Renal cortical epithelial cell (primary cell): Measurements from ENCODE around the gene TMEFF1. TPM values are rescaled to one million over a fixed set of nuclear protein-coding genes. Genes with fewer than 3 reads are reported as not detected.

Experiments
- DNase-seq: peaks from one replicate; pipeline ENCODE4 v3.0.0-alpha.2; 2011; ENCODE audit warnings: low read depth
- total RNA-seq: library from RNA; depleted of rRNA; stranded (reverse); fragments of >200 nt; gene quantifications from 2 replicates; pipeline ENCODE4 v1.2.3, GENCODE V29; 2014

The TMEFF1 gene
- total RNA-seq, 1 donor from 2014 or later = 3.5 TPM

DNA sequence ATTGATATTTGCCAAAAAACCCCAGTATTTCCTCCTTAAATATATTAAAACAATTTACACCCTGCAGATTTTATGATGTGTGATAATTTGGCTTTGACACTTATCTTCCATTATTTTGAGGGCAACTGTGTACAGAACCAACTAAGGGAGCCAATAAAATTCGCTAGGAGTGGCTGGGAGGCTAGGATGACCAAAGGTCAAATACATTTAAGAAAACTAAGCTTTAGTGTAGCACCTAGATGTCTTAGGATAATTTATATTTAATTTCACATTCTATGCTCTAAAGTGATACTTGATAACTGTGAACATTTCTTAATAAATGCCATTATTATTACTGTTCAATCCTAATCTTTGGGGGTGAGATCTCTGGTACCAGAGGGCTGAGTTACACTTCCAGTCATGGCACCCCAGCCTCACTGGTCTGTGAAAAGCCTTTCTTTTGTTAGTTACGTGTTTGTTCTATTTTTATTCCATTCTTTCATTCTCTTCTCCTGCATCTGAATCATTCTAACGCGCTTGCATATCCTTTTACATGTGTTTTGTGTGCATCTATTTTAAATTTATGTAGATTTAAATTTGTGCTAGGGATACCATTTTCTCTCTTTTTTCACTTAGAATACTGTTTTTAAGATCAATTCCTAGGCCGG lies 26.9 kb upstream of the TMEFF1 start:
- no peak for DNase-seq

GRCh38 chr9:100447041-100447440 lies 25.9 kb upstream of the TMEFF1 start:
- DNase-seq = no peak

GRCh38 chr9:100448266-100448665 lies 24.7 kb upstream of the TMEFF1 start:
- no peak for DNase-seq

DNA sequence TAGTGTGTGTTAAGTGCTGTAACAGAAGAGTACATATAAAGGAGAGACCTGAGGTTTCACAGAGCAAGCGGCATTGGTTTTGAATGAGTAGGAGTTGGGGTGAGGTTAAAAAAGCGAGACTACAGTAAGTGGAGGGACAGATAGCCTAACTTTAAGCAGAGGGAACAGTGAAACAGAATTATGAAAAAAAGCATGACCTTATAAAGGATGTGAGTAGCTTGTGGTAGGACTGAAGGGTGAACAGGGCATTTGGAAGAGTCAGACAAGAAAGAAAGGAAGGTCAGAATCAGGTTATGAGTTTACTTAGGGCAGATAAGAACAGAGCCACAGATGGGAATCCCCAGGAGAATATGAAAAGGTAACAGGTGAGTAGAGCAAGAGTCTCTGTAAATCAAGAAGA lies 23.5 kb upstream of the TMEFF1 start:
- no peak for DNase-seq

DNA sequence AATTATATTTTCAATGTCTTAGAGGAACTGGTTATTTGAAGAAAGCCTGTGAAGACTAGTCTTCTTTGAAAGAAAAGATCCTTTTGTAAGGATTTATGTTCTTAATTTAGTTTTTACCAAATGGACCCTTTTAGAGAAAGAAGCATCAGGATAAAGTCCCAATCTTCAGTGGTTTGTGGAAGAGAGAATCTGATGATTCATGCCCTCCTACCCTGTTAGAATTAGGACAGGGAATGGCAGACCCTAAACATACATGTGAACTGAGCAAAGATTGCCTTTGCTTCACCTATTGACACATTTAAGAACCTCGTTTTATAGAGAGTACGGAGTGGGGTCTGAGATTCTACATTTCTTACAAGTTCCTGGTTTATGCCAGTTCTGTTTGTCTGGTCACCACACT lies 20.1 kb upstream of the TMEFF1 start:
- no peak for DNase-seq

DNA sequence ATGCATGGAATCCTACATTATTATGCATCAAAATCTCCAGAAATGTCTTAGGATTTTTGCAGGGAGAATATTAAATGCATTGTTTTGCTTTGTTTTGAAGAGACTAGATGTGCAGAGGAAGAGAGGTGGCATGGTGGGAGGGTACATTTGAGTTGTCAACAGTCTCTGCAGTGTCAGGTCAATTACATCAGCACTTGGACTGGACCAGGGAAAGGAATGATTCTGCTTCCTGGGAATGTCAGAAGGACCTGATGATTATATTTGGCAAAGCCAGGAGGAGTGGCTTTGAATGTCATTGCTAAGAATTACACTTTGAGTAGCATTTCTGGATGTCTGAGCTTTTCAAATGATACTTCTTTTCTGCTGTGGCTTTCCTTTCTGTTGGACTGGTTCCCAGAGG lies 17.5 kb upstream of the TMEFF1 start:
- DNase-seq = no peak

DNA sequence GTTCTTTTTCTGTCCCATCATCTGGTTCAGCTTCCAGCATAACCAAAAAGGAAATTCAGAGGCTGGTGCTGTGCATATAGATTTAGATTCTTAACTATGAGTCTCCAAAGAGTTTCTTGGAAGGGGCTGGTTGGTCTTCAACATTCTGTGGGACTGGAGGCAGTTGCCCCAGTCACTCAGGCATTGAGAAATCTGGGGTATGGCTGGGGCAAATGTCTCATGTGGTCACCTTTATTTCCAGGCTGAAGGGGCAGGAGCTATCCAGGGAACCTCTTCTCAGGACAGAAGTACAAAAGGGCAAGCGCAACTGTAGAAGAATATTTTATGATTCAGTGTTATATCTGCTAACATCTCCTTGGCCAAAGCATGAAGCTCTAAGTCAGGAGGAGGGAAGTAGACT lies 15.4 kb upstream of the TMEFF1 start:
- no peak for DNase-seq

GRCh38 chr9:100459963-100460362 lies 13.0 kb upstream of the TMEFF1 start:
- DNase-seq = no peak

GRCh38 chr9:100465274-100465673 lies 7.7 kb upstream of the TMEFF1 start:
- no peak for DNase-seq

DNA sequence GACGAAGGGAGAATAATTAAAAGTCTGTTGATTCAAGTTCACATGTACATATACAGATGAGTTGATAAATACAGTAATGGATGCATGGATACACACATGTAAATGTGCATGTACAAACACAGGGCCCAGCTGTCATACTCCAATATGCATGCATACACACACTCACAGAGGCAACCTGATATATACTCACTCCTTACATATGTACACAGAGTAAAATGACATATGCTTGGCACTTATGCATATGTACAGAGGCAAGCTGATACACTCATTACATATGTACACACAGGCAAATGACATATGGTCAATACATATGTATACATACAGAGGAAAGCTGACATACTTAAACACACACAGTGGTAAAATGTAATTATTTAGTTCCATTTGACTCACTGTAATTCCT lies 7.2 kb upstream of the TMEFF1 start:
- no peak for DNase-seq

- no peak for DNase-seq
These were observed 6.6 kb upstream of the TMEFF1 start for GRCh38 chr9:100466171-100466828.

DNA sequence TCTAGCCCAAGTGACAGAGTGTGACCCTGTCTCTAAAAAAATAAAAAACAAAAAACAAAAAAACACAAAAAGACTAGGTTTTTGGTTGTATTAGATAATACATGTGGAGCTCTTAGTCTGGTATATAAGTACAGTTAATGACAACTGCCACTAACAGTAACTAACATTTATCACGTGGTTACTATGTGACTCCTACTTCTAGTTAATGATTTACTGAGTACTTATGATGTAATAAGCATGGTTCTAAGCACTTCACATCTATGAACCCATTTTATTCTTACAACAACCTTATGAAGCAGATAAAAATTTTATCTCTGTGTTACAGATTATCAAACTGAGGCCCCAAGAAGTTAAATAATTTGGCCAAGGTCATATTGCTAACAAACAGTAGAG lies 6.1 kb upstream of the TMEFF1 start:
- DNase-seq = peak; percentile 72

GRCh38 chr9:100468041-100468440 lies 4.9 kb upstream of the TMEFF1 start:
- no peak for DNase-seq

DNA sequence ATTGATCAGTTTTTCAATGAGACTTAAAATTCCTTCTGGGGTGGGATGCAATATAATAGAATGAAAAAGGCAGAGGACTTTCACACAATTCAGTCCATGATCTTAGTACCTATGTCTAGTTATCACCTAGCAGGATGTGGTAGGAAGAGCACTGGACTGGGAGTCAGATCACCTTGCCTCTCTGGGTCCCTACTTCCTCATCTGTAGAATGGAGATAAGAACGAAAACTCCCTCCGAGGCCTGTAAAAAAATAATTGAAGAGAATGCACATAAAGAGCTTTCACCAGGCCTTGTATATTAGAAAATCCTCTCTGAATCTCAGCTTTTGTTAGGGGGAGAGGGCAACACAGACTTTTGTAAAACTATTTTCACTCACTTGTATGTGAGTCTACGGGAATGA lies 681 bp upstream of the TMEFF1 start:
- DNase-seq = no peak

DNA sequence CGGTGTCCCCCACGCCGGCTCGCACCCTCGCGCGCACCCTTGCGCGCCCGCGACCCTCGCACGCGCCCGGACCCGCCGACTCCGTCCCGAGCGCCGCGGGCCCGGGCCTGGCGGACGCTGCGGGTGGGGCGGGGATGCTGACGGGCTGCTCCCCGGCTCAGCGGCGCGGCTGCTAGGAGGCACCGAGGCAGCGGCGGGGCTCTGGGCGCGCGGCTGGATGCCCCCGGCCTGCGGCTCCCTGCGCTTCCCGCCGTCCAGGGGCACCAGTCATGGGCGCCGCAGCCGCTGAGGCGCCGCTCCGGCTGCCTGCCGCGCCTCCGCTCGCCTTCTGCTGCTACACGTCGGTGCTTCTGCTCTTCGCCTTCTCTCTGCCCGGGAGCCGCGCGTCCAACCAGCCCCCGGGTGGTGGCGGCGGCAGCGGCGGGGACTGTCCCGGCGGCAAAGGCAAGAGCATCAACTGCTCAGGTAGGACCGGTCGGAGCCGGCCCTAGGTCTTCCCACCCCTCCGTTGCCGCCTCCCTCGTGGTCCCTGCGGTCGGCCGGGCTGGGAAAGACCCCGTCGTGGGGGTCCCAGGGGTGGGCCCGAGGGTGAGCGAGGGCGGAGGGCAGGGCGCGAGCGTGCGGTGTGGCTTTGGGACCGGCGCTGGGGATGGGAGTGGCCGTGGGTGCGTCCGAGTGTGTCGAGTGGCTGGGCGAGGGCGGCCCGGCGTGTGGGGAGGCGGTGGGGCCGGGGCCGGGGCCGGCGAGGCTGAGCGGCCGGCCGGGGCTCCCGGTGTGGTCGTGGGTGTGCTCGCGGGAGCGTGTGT lies 530 bp downstream of the TMEFF1 start:
- DNase-seq = no peak

DNA sequence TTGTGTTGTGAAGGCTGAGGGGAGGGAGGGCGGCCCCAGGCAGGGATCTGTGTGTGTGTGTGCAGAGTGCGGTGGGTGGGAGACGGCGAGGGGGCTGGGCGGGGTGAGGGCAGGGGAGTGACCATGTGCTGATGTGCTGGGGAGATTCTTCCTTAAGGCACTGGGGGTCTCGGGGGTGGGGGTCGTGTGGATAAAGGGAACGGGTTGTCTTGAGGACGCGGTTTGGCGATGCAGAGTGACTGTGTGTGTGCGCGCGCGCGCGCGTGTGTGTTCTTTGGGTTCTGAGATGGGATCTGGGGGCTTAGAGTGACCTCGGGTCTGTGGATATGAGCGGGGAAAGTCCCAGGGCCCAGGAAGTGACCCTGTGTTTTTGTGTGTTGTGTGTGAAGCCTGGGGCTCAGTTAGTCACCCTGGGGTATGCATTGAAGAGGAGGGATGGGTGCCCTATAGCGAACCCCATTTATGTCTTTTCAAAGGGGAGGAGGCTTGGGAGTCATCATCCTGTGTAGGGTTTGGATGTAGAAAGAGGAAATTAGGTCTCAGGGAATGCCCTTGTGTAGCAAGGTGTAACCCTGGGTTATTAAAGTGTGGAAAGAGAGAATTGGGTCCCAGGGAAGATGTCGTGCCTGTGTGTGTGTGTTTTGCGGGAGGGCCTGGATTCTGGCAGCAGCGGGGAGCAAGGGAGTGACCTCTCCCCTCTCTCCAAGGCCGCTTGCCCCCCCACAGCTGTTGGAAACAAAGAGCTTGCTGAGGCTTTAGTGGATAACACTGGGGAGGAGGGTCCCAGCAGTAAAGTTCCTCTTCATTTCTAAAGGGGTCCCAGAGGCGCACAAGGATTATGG lies 1.4 kb downstream of the TMEFF1 start:
- DNase-seq = peak; percentile 10

- no peak for DNase-seq
These were observed 2.0 kb downstream of the TMEFF1 start for GRCh38 chr9:100474924-100475276.

- DNase-seq = no peak
These were observed 4.3 kb downstream of the TMEFF1 start for GRCh38 chr9:100477241-100477640.

DNA sequence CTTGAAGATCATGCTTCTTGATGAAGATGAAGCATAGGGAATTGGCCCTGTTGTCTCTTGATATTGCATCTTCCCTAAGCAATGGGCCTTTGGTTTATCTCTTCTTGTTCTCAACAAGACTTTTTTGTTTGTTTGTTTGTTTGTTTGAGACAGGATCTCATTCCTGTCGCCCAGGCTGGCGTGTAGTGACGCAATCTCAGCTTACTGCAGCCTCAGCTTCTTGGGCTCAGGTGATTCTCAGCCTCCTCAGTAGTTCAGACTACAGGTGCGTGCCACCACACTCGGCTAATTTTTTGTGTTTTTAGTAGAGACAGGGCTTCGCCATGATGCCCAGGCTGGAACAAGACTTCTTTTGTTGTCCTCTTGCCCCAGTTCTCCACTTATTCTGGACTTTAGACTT lies 5.2 kb downstream of the TMEFF1 start:
- DNase-seq = no peak

DNA sequence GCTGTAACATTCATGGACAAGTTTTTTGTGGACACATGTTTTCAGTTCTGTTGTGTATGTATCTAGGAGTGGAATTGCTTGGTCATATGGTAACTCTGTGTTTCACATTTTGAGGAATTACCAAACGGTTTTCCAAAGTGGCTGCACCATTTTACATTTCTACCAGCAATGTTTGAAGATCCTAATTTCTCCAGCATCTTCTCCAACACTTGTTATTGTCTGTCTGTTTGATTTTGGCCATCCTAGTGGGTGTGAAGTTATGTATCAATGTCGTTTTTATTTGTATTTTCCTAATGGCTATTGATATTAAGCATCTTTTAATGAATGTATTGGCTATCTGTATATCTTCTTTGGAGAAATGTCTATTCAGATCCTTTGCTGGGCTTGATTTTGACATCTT lies 6.9 kb downstream of the TMEFF1 start:
- no peak for DNase-seq

- no peak for DNase-seq
These were observed 12.2 kb downstream of the TMEFF1 start for GRCh38 chr9:100485196-100485595.

DNA sequence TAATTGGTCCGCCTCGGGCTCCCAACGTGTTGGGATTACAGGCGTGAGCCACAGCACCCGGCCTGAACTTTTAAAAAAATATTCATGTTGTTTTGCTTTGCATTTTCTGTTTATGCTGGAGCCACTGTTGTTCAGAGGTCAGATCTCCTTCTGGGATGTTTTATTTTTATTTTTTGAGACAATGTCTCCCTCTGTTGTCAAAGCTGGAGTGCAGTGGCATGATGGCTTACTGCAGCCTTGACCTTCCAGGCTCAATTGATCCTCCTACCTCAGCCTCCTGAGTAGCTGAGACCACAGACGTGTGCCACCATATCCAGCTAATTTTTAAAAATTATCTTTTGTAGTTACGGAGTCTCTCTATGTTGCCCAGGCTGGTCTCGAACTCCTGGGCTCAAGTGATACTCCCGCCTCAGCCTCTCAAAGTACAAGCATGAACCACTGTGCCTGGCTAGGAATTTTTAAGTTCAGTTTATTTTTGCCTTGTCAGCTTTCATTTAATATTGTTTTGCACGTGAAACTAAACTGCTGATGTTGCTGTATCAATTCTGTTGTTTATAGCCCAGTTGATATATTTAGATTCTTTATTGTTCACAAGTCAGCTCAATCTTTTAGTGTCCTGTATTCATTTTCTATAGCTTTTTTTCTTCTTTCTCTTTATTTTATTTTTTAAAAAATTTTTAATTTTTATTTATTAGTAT lies 13.7 kb downstream of the TMEFF1 start:
- DNase-seq = no peak
